Endothelial cell (in vitro differentiated cells): ENCODE results near the gene ARHGAP15. TPM values are rescaled to one million over a fixed set of nuclear protein-coding genes. Genes with fewer than 3 reads are reported as not detected.

Source experiments
- DNase-seq: peaks from one replicate; pipeline ENCODE4 v3.0.0; 2021; ENCODE audit warnings: low spot score
- H3K27ac Mint-ChIP-seq: one replicate; pipeline ENCODE4 v1.8.0; 2021; ENCODE audit warnings: mixed read lengths, inconsistent platforms; ENCODE audit not compliant: unreplicated experiment
- H3K27me3 Mint-ChIP-seq: one replicate; pipeline ENCODE4 v1.8.0; 2021; ENCODE audit warnings: mild to moderate bottlenecking, moderate library complexity, mixed read lengths, inconsistent platforms; ENCODE audit not compliant: unreplicated experiment
- H3K36me3 Mint-ChIP-seq: one replicate; pipeline ENCODE4 v1.8.0; 2021; ENCODE audit warnings: mild to moderate bottlenecking, low read depth, mixed read lengths, inconsistent platforms; ENCODE audit not compliant: unreplicated experiment
- H3K4me1 Mint-ChIP-seq: one replicate; pipeline ENCODE4 v1.8.0; 2021; ENCODE audit warnings: mild to moderate bottlenecking, mixed read lengths, inconsistent platforms; ENCODE audit not compliant: unreplicated experiment
- H3K4me3 Mint-ChIP-seq: one replicate; pipeline ENCODE4 v1.8.0; 2021; ENCODE audit warnings: mild to moderate bottlenecking, mixed read lengths, inconsistent platforms; ENCODE audit not compliant: unreplicated experiment
- H3K9me3 Mint-ChIP-seq: one replicate; pipeline ENCODE4 v1.8.0; 2021; ENCODE audit warnings: mixed read lengths, inconsistent platforms; ENCODE audit not compliant: unreplicated experiment
- total RNA-seq: library from RNA; stranded (reverse); fragmentation: NEBNext Ultra II Directional; extraction: Animal tissue kit (Norgen Biotek cat#: 25700); gene quantifications from one replicate; pipeline ENCODE4 v1.2.1, GENCODE V29; 2021; ENCODE audit not compliant: unreplicated experiment
- TF ChIP-seq, protein P1 (sequence below): fragments of 200-600 bp; sonication (generic); IDR thresholded peaks from one replicate; pipeline ENCODE4 v1.5.0; 2021; ENCODE audit warnings: antibody characterized with exemption; ENCODE audit not compliant: unreplicated experiment

Gene ARHGAP15
- total RNA-seq, 1 donor from 2014 or later = not detected

DNA sequence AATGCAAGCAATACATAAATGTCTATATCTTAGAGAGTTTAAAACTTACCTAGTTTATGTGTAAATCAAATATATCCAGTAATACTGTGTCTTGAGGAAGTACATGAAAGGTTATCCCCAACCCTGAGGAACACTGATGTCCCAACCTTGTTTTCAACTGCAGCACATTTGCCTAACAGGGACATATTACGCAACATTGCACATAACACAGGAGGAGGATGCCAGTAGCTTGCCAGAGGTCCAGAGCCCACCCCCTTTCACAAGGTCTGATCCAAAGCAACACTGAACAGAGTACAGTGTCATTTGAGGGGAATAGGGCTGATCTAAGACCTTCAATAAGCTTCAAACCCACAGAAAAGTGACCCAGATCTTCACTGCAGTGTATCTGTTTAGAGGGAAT lies 678.5 kb downstream of the ARHGAP15 start:
- Mint-ChIP-seq H3K4me3 (no peak overlapping the region), H3K36me3 (no peaks in the 10 kb centered on the region), H3K27ac (no peak overlapping the region), H3K27me3 (no peaks in the 10 kb centered on the region), H3K9me3 (no peaks in the 10 kb centered on the region), H3K4me1 (no peaks in the 10 kb centered on the region)
- TF ChIP-seq, protein P1, sequence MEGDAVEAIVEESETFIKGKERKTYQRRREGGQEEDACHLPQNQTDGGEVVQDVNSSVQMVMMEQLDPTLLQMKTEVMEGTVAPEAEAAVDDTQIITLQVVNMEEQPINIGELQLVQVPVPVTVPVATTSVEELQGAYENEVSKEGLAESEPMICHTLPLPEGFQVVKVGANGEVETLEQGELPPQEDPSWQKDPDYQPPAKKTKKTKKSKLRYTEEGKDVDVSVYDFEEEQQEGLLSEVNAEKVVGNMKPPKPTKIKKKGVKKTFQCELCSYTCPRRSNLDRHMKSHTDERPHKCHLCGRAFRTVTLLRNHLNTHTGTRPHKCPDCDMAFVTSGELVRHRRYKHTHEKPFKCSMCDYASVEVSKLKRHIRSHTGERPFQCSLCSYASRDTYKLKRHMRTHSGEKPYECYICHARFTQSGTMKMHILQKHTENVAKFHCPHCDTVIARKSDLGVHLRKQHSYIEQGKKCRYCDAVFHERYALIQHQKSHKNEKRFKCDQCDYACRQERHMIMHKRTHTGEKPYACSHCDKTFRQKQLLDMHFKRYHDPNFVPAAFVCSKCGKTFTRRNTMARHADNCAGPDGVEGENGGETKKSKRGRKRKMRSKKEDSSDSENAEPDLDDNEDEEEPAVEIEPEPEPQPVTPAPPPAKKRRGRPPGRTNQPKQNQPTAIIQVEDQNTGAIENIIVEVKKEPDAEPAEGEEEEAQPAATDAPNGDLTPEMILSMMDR = no peak
- no peak for DNase-seq

GRCh38 chr2:143808166-143808565 lies 678.9 kb downstream of the ARHGAP15 start:
- TF ChIP-seq, protein P1 = no peak
- Mint-ChIP-seq H3K27ac (no peak overlapping the region), H3K27me3 (no peaks in the 10 kb centered on the region), H3K36me3 (no peaks in the 10 kb centered on the region), H3K9me3 (no peaks in the 10 kb centered on the region), H3K4me1 (no peaks in the 10 kb centered on the region), H3K4me3 (no peak overlapping the region)
- no peak for DNase-seq

DNA sequence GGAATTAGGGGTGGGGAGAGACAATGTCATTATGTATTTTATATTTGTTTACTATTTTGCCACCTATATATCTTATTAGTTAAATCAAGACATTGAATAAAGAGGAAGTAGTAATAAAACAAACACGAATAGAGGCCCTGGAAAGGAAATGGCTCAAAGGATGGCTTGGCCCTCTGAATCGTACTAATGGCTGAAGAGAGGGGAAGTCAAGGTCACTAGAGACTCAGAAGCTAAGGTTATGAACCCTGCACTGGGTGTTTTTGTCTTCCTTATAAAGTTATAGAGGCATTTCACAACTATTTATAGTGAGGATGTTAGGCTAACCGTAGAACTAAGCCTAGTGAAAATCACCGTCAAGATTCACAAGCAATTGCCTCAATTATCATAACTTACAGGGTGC lies 685.9 kb downstream of the ARHGAP15 start:
- H3K36me3 Mint-ChIP-seq = no peaks in the 10 kb centered on the region
- H3K9me3 Mint-ChIP-seq = no peaks in the 10 kb centered on the region
- H3K27me3 Mint-ChIP-seq = peaks cover 2% of the 10 kb centered on the region
- H3K4me3 Mint-ChIP-seq = no peak overlapping the region
- TF ChIP-seq, protein P1 = no peak
- no peak overlapping the region for H3K27ac Mint-ChIP-seq
- no peaks in the 10 kb centered on the region for H3K4me1 Mint-ChIP-seq
- no peak for DNase-seq

- Mint-ChIP-seq H3K27me3 (peaks cover 2% of the 10 kb centered on the region), H3K36me3 (no peaks in the 10 kb centered on the region), H3K9me3 (no peaks in the 10 kb centered on the region), H3K27ac (no peak overlapping the region), H3K4me1 (no peaks in the 10 kb centered on the region), H3K4me3 (no peak overlapping the region)
- DNase-seq = no peak
- TF ChIP-seq, protein P1 = no peak
These were observed 687.7 kb downstream of the ARHGAP15 start for GRCh38 chr2:143816916-143817315.
